HL-60 (cell line): ENCODE results near the gene MBD5.

Experiments
- CTCF ChIP-seq: IDR thresholded peaks from one replicate; pipeline ENCODE4 v1.5.1; 2011; ENCODE audit warnings: low read length, control low read depth, inconsistent platforms; ENCODE audit not compliant: insufficient read depth
- GABPA ChIP-seq: IDR thresholded peaks from 2 replicates; pipeline ENCODE4 v1.6.1; 2012; ENCODE audit warnings: low read depth
- REST ChIP-seq: IDR thresholded peaks from 2 replicates; pipeline ENCODE4 v1.6.1; 2012; ENCODE audit warnings: low read depth; ENCODE audit not compliant: insufficient replicate concordance

- no peak for TF ChIP-seq REST
- no peak for TF ChIP-seq CTCF
- TF ChIP-seq GABPA = no peak
Measured at GRCh38 chr2:147998203-147998602, 22.7 kb upstream of the MBD5 start.
